H1 (cell line): ENCODE data around the gene ANKS1B. TPM values are rescaled to one million over a fixed set of nuclear protein-coding genes. Genes with fewer than 3 reads are reported as not detected.

Experiments
- CTCF ChIA-PET: fragments of 300-600 bp; sonication (Branson Sonifier 250); formaldehyde crosslinking; loops from one replicate; lab custom pipeline; 2021; ENCODE audit not compliant: partially characterized antibody; lab: Charles Lee
- POLR2A ChIA-PET: fragments of 300-600 bp; sonication (Branson Sonifier 250); formaldehyde crosslinking; loops from one replicate; lab custom pipeline; 2021; ENCODE audit warnings: inconsistent platforms; ENCODE audit not compliant: partially characterized antibody; lab: Charles Lee
- DNase-seq, 2 experiments: peaks; one replicate each; pipeline versions ENCODE4 v3.0.0 to v3.0.0-alpha.2; 2010 to 2022; ENCODE audit warnings: low spot score in 2 of 2, low read depth in 1 of 2, mixed read lengths in 1 of 2
- FAIRE-seq: peaks from 2 replicates; lab custom pipeline; 2011; peaks lifted over from hg19 to GRCh38; lab: Jason Lieb, UNC
- H2AFZ ChIP-seq: 2 replicates; pipeline ENCODE4 v1.8.1; 2012; ENCODE audit warnings: low read length, inconsistent platforms
- H2AK5ac ChIP-seq: 2 replicates; pipeline ENCODE4 v1.6.1; 2013; ENCODE audit warnings: low read depth, low read length
- H2BK120ac ChIP-seq: replicated peaks from 2 replicates; pipeline ENCODE3; 2013; ENCODE audit warnings: low read depth, low read length, inconsistent platforms
- H2BK12ac ChIP-seq: 2 replicates; pipeline ENCODE4 v1.6.1; 2013; ENCODE audit warnings: low read depth, low read length
- H2BK15ac ChIP-seq: 2 replicates; pipeline ENCODE4 v1.6.1; 2013; ENCODE audit warnings: low read length
- H2BK20ac ChIP-seq: 2 replicates; pipeline ENCODE4 v1.6.1; 2013; ENCODE audit warnings: low read length
- H2BK5ac ChIP-seq: 2 replicates; pipeline ENCODE4 v1.6.1; 2013; ENCODE audit warnings: low read depth, low read length
- H3K14ac ChIP-seq: 2 replicates; pipeline ENCODE4 v1.6.1; 2013; ENCODE audit warnings: inconsistent platforms; ENCODE audit not compliant: insufficient read length
- H3K18ac ChIP-seq: 2 replicates; pipeline ENCODE4 v1.6.1; 2013; ENCODE audit warnings: low read length; ENCODE audit errors: extremely low read depth
- H3K23ac ChIP-seq: 2 replicates; pipeline ENCODE4 v1.6.1; 2013; ENCODE audit warnings: inconsistent platforms; ENCODE audit not compliant: insufficient read length
- H3K23me2 ChIP-seq: 2 replicates; pipeline ENCODE4 v1.6.1; 2013; ENCODE audit warnings: low read depth, low read length
- H3K27ac ChIP-seq: 2 replicates; pipeline ENCODE4 v1.6.1; 2011; ENCODE audit warnings: low read depth, low read length, inconsistent platforms
- H3K27me3 ChIP-seq, 4 experiments: replicated peaks in 1 of 4; 1 replicate in 1 of 4; 2 replicates in 3 of 4; pipeline versions ENCODE4 v1.6.1 to v1.8.1; 2011 to 2013; ENCODE audit warnings: low read length in 3 of 4, mild to moderate bottlenecking in 3 of 4, inconsistent platforms in 2 of 4, mixed read lengths in 2 of 4, moderate library complexity in 1 of 4; ENCODE audit not compliant: control insufficient read depth in 3 of 4, insufficient read depth in 3 of 4; ENCODE audit errors: extremely low read depth in 1 of 4
- H3K36me3 ChIP-seq, 4 experiments: 2 replicates each; pipeline versions ENCODE4 v1.6.1 to v1.8.1; 2011 to 2013; ENCODE audit warnings: mild to moderate bottlenecking in 4 of 4, low read length in 3 of 4, moderate library complexity in 2 of 4, control low read depth in 1 of 4, inconsistent platforms in 1 of 4; ENCODE audit not compliant: insufficient read depth in 4 of 4, control insufficient read depth in 2 of 4
- H3K4ac ChIP-seq: replicated peaks from 2 replicates; pipeline ENCODE3; 2013; ENCODE audit warnings: low read length, low read depth, mixed read lengths, inconsistent platforms; ENCODE audit not compliant: insufficient read length
- H3K4me1 ChIP-seq, 4 experiments: replicated peaks in 1 of 4; 1 replicate in 1 of 4; 2 replicates in 3 of 4; pipeline versions ENCODE4 v1.6.1 to v1.8.1; 2011 to 2013; ENCODE audit warnings: low read length in 3 of 4, inconsistent platforms in 2 of 4, mixed read lengths in 1 of 4; ENCODE audit not compliant: insufficient read depth in 4 of 4, control insufficient read depth in 3 of 4
- H3K4me2 ChIP-seq, 2 experiments: 2 replicates each; pipeline versions ENCODE4 v1.6.1 to v1.8.1; 2011 to 2013; ENCODE audit warnings: low read depth in 2 of 2, low read length in 2 of 2, control low read depth in 1 of 2, inconsistent platforms in 1 of 2, mild to moderate bottlenecking in 1 of 2; ENCODE audit not compliant: insufficient read depth in 1 of 2
- H3K4me3 ChIP-seq, 4 experiments: fragments of 200-600, 300-600 bp in 1 of 4; sonication (generic), shearing (Covaris generic), sonication (Bioruptor Twin) in 1 of 4; 2 replicates each; pipeline versions ENCODE4 v1.5.1 to v1.8.1; 2011 to 2016; ENCODE audit warnings: low read length in 4 of 4, low read depth in 3 of 4, control low read depth in 2 of 4, inconsistent platforms in 2 of 4, mild to moderate bottlenecking in 2 of 4, mixed read lengths in 1 of 4, moderate library complexity in 1 of 4; ENCODE audit not compliant: insufficient read depth in 2 of 4; ENCODE audit errors: extremely low read depth in 1 of 4
- H3K56ac ChIP-seq: replicated peaks from 2 replicates; pipeline ENCODE3; 2013; ENCODE audit warnings: low read depth, mild to moderate bottlenecking, mixed read lengths, low read length, inconsistent platforms; ENCODE audit not compliant: insufficient read length
- H3K79me1 ChIP-seq: 2 replicates; pipeline ENCODE4 v1.6.1; 2013; ENCODE audit warnings: low read depth, low read length, control low read depth
- H3K79me2 ChIP-seq, 2 experiments: 2 replicates each; pipeline versions ENCODE4 v1.6.1 to v1.8.1; 2012 to 2013; ENCODE audit warnings: low read length in 2 of 2, mild to moderate bottlenecking in 2 of 2, inconsistent platforms in 1 of 2; ENCODE audit not compliant: insufficient read depth in 2 of 2, control insufficient read depth in 1 of 2
- H3K9ac ChIP-seq, 4 experiments: replicated peaks in 1 of 4; 1 replicate in 1 of 4; 2 replicates in 3 of 4; pipeline versions ENCODE4 v1.6.1 to v1.8.1; 2011 to 2013; ENCODE audit warnings: low read depth in 3 of 4, low read length in 3 of 4, control low read depth in 2 of 4, mild to moderate bottlenecking in 2 of 4, moderate library complexity in 2 of 4, inconsistent platforms in 1 of 4; ENCODE audit errors: extremely low read depth in 1 of 4
- H3K9me3 ChIP-seq, 2 experiments: 2 replicates each; pipeline versions ENCODE4 v1.6.1 to v1.8.1; 2012 to 2013; ENCODE audit warnings: mild to moderate bottlenecking in 2 of 2, moderate library complexity in 2 of 2, control low read depth in 1 of 2, inconsistent platforms in 1 of 2, low read depth in 1 of 2, low read length in 1 of 2, mixed read lengths in 1 of 2; ENCODE audit not compliant: insufficient read depth in 2 of 2
- H4K20me1 ChIP-seq, 2 experiments: replicated peaks in 1 of 2; 2 replicates each; pipeline versions ENCODE3 to v1.8.1; 2011 to 2013; ENCODE audit warnings: inconsistent platforms in 2 of 2, low read length in 2 of 2, mild to moderate bottlenecking in 1 of 2; ENCODE audit not compliant: insufficient read depth in 2 of 2, control insufficient read depth in 1 of 2
- H4K5ac ChIP-seq: 2 replicates; pipeline ENCODE4 v1.6.1; 2013; ENCODE audit warnings: low read length, low read depth, mixed read lengths, inconsistent platforms; ENCODE audit not compliant: insufficient read length
- H4K8ac ChIP-seq: 2 replicates; pipeline ENCODE4 v1.8.0; 2013; ENCODE audit warnings: mild to moderate bottlenecking, moderate library complexity, low read length, inconsistent platforms; ENCODE audit not compliant: insufficient read depth; ENCODE audit errors: extremely low read depth
- H4K91ac ChIP-seq: replicated peaks from 2 replicates; pipeline ENCODE3; 2013; ENCODE audit warnings: low read length, mixed read lengths, inconsistent platforms; ENCODE audit not compliant: insufficient read length
- BCL11A ChIP-seq, 2 experiments: IDR thresholded peaks; one replicate each; pipeline ENCODE4 v1.6.1; 2011; ENCODE audit warnings: low read depth in 2 of 2, low read length in 2 of 2, mild to moderate bottlenecking in 2 of 2
- WGBS, 2 experiments: shearing (Covaris generic) in 1 of 2; methylation state at CpG; one replicate each; pipeline versions ENCODE4 v1.1.6 to v1.1.7; 2013 to 2015; ENCODE audit warnings: low lambda C conversion rate in 2 of 2, mixed read lengths in 2 of 2, inconsistent platforms in 1 of 2, low coverage in 1 of 2, missing lambda C conversion rate in 1 of 2; ENCODE audit not compliant: insufficient replicate concordance in 2 of 2, insufficient coverage in 1 of 2, insufficient read length in 1 of 2; ENCODE audit errors: extremely low coverage in 1 of 2, missing lambda C conversion rate in 1 of 2; 5-methylcytosine and 5-hydroxymethylcytosine counted together
- polyA plus RNA-seq, 7 experiments: library from polyadenylated mRNA; depleted of rRNA in 3 of 7; stranded (reverse) in 5 of 7; unstranded in 2 of 7; fragments of >200 nt in 5 of 7; fragments of 200-250 nt in 2 of 7; gene quantifications; 1 replicate in 5 of 7; 2 replicates in 1 of 7; 4 replicates in 1 of 7; pipeline versions ENCODE4 v1.2.1 to v1.2.3, GENCODE V29; 2011 to 2013; ENCODE audit warnings: missing spikeins in 2 of 7, mixed read lengths in 2 of 7
- total RNA-seq: library from RNA; stranded (reverse); fragmentation: NEBNext Ultra II Directional; extraction: Animal tissue kit (Norgen Biotek cat#: 25700); gene quantifications from 2 replicates; pipeline ENCODE4 v1.2.1, GENCODE V29; 2021

The ANKS1B gene
- total and polyA plus RNA-seq, 2 of the 8 experiments (the other 6 are each of a cell fraction or from before 2014, with no cell fraction given), result 2.7 to 6.1 TPM

DNA sequence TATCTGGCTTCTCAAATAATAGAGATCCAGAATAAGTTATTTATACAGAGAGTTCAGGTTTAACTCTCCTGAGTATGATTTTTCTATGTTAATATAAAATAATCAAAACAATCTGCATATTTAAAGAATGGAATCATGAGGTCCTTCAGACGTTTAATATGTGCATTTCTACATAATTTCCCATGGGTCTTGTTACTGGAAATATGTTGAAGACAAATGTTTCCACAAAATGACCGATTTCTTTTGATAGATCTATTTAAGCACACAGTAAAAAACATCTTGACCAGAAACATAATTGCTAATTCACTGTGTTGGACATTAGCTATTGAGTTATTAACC lies 957.7 kb downstream of the ANKS1B start:
- Histone ChIP-seq H4K20me1 (no peaks in the 10 kb centered on the region), H4K5ac (no peak overlapping the region), H2BK12ac (no peak overlapping the region), H3K23ac (no peak overlapping the region), H2BK20ac (no peak overlapping the region), H2BK120ac (no peak overlapping the region), H3K4ac (no peak overlapping the region), H3K27ac (no peak overlapping the region), H2AFZ (no peak overlapping the region), H3K36me3 (no peaks in the 10 kb centered on the region), H2BK15ac (no peak overlapping the region), H3K27me3 (peaks cover 0 to 3% (median under 1%) of the 10 kb centered on the region in 4 experiments; a peak in 2 of 7 replicates), H3K9ac (no peak overlapping the region), H3K23me2 (no peaks in the 10 kb centered on the region), H3K14ac (no peak overlapping the region), H3K56ac (no peak overlapping the region), H3K79me1 (no peaks in the 10 kb centered on the region), H4K91ac (no peak overlapping the region), H3K4me2 (no peak overlapping the region), H3K4me3 (no peak overlapping the region), H2BK5ac (no peak overlapping the region), H3K18ac (no peak overlapping the region), H3K79me2 (no peaks in the 10 kb centered on the region), H3K4me1 (peaks cover 0 to 4% (median 0%) of the 10 kb centered on the region in 4 experiments; a peak in 2 of 7 replicates), H4K8ac (no peak overlapping the region), H2AK5ac (no peak overlapping the region), H3K9me3 (peaks cover 0 to 4% of the 10 kb centered on the region in 2 experiments; a peak in 1 of 4 replicates)
- WGBS, 2 experiments, result 45% methylated on average over 2 of the region's 2 CpGs; no CpG with 5 or more reads in 1 of the 2 experiments
- ChIA-PET POLR2A (no interaction called here), CTCF (no interaction called here)
- TF ChIP-seq BCL11A (IDR thresholded peaks at IDR 0.05; ENCODE audit: low read depth in 2 of 2, low read length in 2 of 2), result no peak
- FAIRE-seq, result no peak
- DNase-seq, result no peak
